ENCODE data around the gene CCNDBP1. TPM values are rescaled to one million over a fixed set of nuclear protein-coding genes. Genes with fewer than 3 reads are reported as not detected.
"Not testable (repeated sequence)": the region's sequence is repeated elsewhere in the genome, so short reads cannot be mapped to it uniquely, and the experiment has no call there.

The CCNDBP1 gene
- total RNA-seq, 2 experiments from 2014 or later = 60.5 to 78.4 TPM

GRCh38 chr15:43213466-43213865 is 28.3 kb downstream of the CCNDBP1 start:
- DNase-seq (no peak), ATAC-seq (no peak)
- no peak overlapping the region for H3K4me3 Mint-ChIP-seq
- no peaks in the 10 kb centered on the region for H3K4me1 Mint-ChIP-seq
- peaks cover 13% of the 10 kb centered on the region for H3K27me3 Mint-ChIP-seq
- no peaks in the 10 kb centered on the region for H3K9me3 Mint-ChIP-seq (ENCODE audit: low read depth)
- CTCF ChIA-PET = interaction anchor here (4.8 kb wide), 1 partner anchor 12 kb away, joined by 30 read pairs; no protein-coding TSS in a partner anchor
- H3K36me3 Mint-ChIP-seq = no peaks in the 10 kb centered on the region
- no peak overlapping the region for H3K27ac Mint-ChIP-seq

DNA sequence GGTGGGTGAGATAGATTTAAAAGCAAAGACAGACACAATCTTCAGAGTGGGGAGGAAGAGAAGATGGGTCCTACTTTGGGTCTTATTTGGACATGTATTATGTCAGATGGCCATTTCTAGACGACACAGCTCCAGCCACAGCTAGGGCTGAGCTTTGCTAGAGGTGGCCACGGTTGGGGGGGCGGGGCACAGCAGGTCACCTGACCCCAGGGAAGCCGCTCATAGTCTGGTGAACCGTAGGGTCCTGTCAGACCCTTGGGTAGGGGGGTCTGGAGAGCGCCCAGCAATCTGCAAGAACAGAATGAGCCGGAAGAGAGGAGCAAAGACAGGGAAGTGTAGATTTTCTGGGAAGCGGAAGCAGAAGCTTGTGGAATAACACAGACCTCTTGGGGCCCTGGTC is 29.0 kb downstream of the CCNDBP1 start:
- no peak for ATAC-seq
- DNase-seq = no peak
- H3K4me1 Mint-ChIP-seq = no peaks in the 10 kb centered on the region
- H3K27me3 Mint-ChIP-seq = peaks cover 11% of the 10 kb centered on the region
- H3K36me3 Mint-ChIP-seq = no peaks in the 10 kb centered on the region
- H3K4me3 Mint-ChIP-seq = no peak overlapping the region
- CTCF ChIA-PET = interaction anchor here (1.0 to 4.8 kb wide), 2 partner anchors 10 to 11 kb away, joined by 5 to 30 read pairs; no protein-coding TSS in a partner anchor
- no peaks in the 10 kb centered on the region for H3K9me3 Mint-ChIP-seq (ENCODE audit: low read depth)
- no peak overlapping the region for H3K27ac Mint-ChIP-seq

DNA sequence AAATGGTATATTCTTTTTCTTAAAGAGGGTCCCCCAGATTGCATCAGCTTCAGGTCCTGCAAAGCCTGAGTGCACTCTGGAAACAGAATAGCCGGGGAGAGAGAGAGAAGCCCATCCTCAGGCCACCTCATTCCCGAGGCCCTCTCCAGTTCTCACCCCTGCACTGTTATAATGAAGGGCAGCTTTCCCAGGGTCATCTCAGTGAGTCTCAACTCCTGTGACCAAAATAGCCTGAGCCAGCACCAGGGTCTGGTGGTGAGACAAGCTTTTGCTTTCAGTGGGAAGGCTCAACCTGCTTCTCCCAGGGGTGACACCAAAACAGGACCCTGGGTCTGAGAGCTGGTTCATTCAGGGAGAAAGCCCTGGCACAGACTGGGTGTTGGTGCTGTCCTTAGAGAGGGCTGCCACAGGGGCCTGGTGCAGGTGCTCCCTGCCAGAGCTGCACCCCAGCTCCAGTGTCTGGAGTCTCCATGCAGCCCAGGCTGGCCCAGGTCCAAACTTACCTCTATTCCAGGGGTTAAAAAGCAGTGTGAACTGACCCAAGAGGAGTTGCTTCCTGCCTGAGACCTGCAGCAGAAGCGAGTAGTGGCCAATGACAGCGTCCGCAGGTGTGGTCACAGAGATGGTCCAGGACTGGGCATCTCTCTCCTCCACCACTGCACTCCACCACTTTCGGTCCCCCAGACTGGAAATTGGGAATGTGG is 29.5 kb downstream of the CCNDBP1 start:
- no peaks in the 10 kb centered on the region for H3K36me3 Mint-ChIP-seq
- CTCF ChIA-PET = interaction anchor here (1.0 to 4.8 kb wide), 2 partner anchors 10 to 11 kb away, joined by 5 to 30 read pairs; no protein-coding TSS in a partner anchor
- H3K4me1 Mint-ChIP-seq = no peaks in the 10 kb centered on the region
- DNase-seq (no peak), ATAC-seq (no peak)
- no peak overlapping the region for H3K27ac Mint-ChIP-seq
- H3K4me3 Mint-ChIP-seq = no peak overlapping the region
- peaks cover 10% of the 10 kb centered on the region for H3K27me3 Mint-ChIP-seq
- no peaks in the 10 kb centered on the region for H3K9me3 Mint-ChIP-seq (ENCODE audit: low read depth)

DNA sequence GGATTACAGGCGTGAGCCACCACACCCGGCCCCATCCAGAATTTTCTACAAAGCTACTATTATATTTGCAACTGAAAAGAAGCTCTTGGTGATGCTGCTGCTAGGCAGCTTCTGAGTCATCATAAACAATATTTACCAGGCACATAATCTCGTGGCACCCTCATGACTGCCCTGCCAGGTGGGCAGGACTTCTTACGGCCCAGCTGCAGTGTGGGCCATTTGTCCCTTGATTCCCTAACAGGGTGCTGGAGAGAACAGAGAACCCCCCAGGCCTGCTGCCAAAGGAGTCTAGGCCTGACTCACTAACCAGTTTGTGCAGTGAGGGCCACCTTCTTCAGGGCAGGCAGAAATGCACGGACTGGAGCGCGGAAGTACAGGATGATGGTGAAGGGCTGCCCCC is 30.8 kb downstream of the CCNDBP1 start:
- Mint-ChIP-seq H3K36me3 (no peaks in the 10 kb centered on the region), H3K9me3 (ENCODE audit: low read depth) (no peaks in the 10 kb centered on the region), H3K4me1 (no peaks in the 10 kb centered on the region), H3K4me3 (no peak overlapping the region), H3K27ac (no peak overlapping the region), H3K27me3 (peaks cover 15% of the 10 kb centered on the region)
- CTCF ChIA-PET = interaction anchor here (2.0 kb wide), 1 partner anchor 10 kb away, joined by 8 read pairs; no protein-coding TSS in a partner anchor
- ATAC-seq (no peak), DNase-seq (no peak)

GRCh38 chr15:43218908-43219706 is 33.9 kb downstream of the CCNDBP1 start:
- Mint-ChIP-seq H3K4me3 (no peak overlapping the region), H3K9me3 (ENCODE audit: low read depth) (no peaks in the 10 kb centered on the region), H3K27ac (peak overlapping the region; percentile 15), H3K27me3 (peaks cover 23% of the 10 kb centered on the region), H3K4me1 (no peaks in the 10 kb centered on the region), H3K36me3 (no peaks in the 10 kb centered on the region)
- no peak for DNase-seq
- no peak for ATAC-seq
- CTCF ChIA-PET = interaction anchor here (1.0 to 1.5 kb wide), 2 partner anchors 15 to 66 kb away, joined by 4 read pairs; no protein-coding TSS in a partner anchor

- Mint-ChIP-seq H3K36me3 (no peaks in the 10 kb centered on the region), H3K27me3 (peaks cover 27% of the 10 kb centered on the region), H3K4me3 (no peak overlapping the region), H3K27ac (no peak overlapping the region), H3K9me3 (ENCODE audit: low read depth) (no peaks in the 10 kb centered on the region), H3K4me1 (no peaks in the 10 kb centered on the region)
- CTCF ChIA-PET = interaction anchor here (1.5 kb wide), 1 partner anchor 65 kb away, joined by 4 read pairs; no protein-coding TSS in a partner anchor
- DNase-seq (no peak), ATAC-seq (no peak)
These were observed 35.0 kb downstream of the CCNDBP1 start for GRCh38 chr15:43219929-43220928.

GRCh38 chr15:43220991-43221403 is 35.8 kb downstream of the CCNDBP1 start, which contains the start of gene EPB42:
Gene EPB42, minus strand, starts transcription at chr15:43221018. Its CDS starts 193 bp downstream, at chr15:43220825.
- no peak within 1 kb of the TSS for H3K4me3 Mint-ChIP-seq
- no peaks in the 10 kb centered on the region for H3K36me3 Mint-ChIP-seq
- H3K27me3 Mint-ChIP-seq = peaks cover 27% of the 10 kb centered on the region
- CTCF ChIA-PET = interaction anchor here (2.7 to 3.3 kb wide), 2 partner anchors 17 to 65 kb away, joined by 11 to 14 read pairs; no protein-coding TSS in a partner anchor
- peaks cover 5% of the 10 kb centered on the region for H3K4me1 Mint-ChIP-seq
- H3K9me3 Mint-ChIP-seq (ENCODE audit: low read depth) = no peaks in the 10 kb centered on the region
- no peak for DNase-seq
- no peak within 1 kb of the TSS for H3K27ac Mint-ChIP-seq
- ATAC-seq = no peak

DNA sequence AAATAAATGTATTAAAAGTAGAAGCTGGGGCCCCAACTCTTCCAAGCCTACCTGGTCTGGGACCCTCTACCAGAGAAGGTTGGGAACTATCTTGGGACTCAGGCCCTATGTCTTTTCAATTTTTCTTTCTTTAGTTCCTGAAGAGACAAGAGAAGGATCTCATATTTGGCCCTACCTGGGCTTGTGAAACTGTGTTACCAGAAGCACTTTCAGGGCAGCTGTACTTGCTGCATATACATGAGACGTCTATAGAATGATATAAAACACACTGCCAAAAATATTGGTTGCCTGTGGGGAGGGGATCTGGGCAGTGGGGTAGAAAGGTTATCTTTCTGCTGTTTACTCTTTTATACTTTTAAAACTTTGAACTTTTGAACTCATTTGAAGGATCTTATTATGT is 36.2 kb downstream of the CCNDBP1 start:
- no peaks in the 10 kb centered on the region for H3K36me3 Mint-ChIP-seq
- no peak overlapping the region for H3K4me3 Mint-ChIP-seq
- CTCF ChIA-PET = interaction anchor here (2.7 to 3.3 kb wide), 2 partner anchors 17 to 64 kb away, joined by 11 to 14 read pairs; no protein-coding TSS in a partner anchor
- H3K27ac Mint-ChIP-seq = no peak overlapping the region
- ATAC-seq = no peak
- peaks cover 27% of the 10 kb centered on the region for H3K27me3 Mint-ChIP-seq
- DNase-seq = no peak
- no peaks in the 10 kb centered on the region for H3K9me3 Mint-ChIP-seq (ENCODE audit: low read depth)
- H3K4me1 Mint-ChIP-seq = peaks cover 5% of the 10 kb centered on the region

- Mint-ChIP-seq H3K36me3 (no peaks in the 10 kb centered on the region), H3K4me3 (no peak overlapping the region), H3K4me1 (peaks cover 5% of the 10 kb centered on the region), H3K27me3 (peaks cover 24% of the 10 kb centered on the region), H3K9me3 (ENCODE audit: low read depth) (no peaks in the 10 kb centered on the region), H3K27ac (no peak overlapping the region)
- DNase-seq (peak; percentile 69), ATAC-seq (peak; percentile 95)
- CTCF ChIA-PET = interaction anchor here (0.6 to 4.5 kb wide), 47 partner anchors 9 to 1555 kb away, joined by 3 to 157 read pairs (median 4); partner anchors contain the start of genes CCNDBP1, TGM5 and TGM7
These were observed 40.2 kb downstream of the CCNDBP1 start for GRCh38 chr15:43225201-43225949.

DNA sequence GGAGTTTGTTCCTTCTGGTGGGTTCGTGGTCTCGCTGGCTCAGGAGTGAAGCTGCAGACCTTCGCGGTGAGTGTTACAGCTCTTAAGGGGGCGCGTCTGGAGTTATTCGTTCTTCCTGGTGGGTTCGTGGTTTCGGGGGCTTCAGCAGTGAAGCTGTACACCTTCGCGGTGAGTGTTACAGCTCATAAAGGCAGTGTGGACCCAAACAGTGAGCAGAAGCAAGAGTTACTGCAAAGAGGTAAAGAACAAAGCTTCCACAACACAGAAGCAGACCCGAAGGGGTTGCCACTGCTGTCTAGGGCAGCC is 40.7 kb downstream of the CCNDBP1 start:
- ATAC-seq = not testable (repeated sequence)

DNA sequence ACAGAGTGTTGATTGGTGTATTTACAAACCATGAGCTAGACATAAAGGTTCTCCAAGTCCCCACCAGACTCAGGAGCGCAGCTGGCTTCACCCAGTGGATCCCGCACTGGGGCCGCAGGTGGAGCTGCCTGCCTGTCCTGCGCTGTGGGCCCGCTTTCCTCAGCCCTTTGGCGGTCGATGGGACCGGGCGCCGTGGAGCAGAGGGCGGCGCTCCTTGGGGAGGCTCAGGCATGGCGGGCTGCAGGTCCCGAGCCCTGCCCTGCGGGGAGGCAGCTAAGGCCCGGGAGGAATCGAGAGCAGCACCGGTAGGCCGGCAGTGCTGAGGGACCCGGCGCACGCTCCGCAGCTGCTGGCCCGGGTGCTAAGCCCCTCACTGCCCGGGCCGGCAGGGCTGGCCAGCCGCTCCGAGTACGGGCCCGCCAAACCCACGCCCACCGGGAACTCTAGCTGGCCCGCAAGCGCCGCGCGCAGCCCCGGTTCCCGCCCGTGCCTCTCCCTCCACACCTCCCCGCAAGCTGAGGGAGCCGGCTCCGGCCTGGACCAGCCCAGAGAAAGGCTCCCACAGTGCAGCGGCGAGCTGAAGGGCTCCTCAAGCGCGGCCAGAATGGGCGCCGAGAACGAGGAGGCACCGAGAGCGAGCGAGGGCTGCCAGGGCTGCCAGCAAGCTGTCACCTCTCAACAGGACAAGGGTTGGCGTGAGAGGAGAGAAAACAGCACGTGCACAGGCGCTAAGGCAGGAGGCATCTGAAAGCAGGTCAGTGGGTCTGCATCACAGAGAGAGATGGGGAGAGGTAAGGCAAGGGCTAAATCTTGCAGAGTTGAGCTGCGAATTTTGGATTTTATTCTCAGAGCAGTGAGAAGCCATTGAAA is 41.5 kb downstream of the CCNDBP1 start:
- Mint-ChIP-seq H3K27ac (no peak overlapping the region), H3K36me3 (no peaks in the 10 kb centered on the region), H3K9me3 (ENCODE audit: low read depth) (no peaks in the 10 kb centered on the region), H3K4me1 (peaks cover 5% of the 10 kb centered on the region), H3K4me3 (no peak overlapping the region), H3K27me3 (peaks cover 20% of the 10 kb centered on the region)
- no peak for DNase-seq
- ATAC-seq = no peak
- CTCF ChIA-PET = interaction anchor here (0.6 to 4.5 kb wide), 22 partner anchors 9 to 1556 kb away, joined by 3 to 157 read pairs (median 8); partner anchors contain the start of gene TGM5

More for the DNA sequence above, 40.7 kb downstream of the CCNDBP1 start:
- H3K27me3 Mint-ChIP-seq = peaks cover 24% of the 10 kb centered on the region
- not testable (repeated sequence) for H3K36me3 Mint-ChIP-seq; H3K27ac Mint-ChIP-seq; H3K9me3 Mint-ChIP-seq (ENCODE audit: low read depth); DNase-seq; H3K4me1 Mint-ChIP-seq; H3K4me3 Mint-ChIP-seq
- CTCF ChIA-PET = interaction anchor here (0.6 to 4.5 kb wide), 34 partner anchors 10 to 1555 kb away, joined by 3 to 157 read pairs (median 5); partner anchors contain the start of genes CCNDBP1, TGM5 and TGM7
